HG02870 (cell line): ENCODE results near the gene ABCA6.

Source experiments
- ATAC-seq: cut with Tn5 transposase; IDR thresholded peaks from one replicate; pipeline ENCODE4 v1.9.1; 2021; ENCODE audit warnings: mild to moderate bottlenecking, moderate library complexity; ENCODE audit not compliant: unreplicated experiment

The ABCA6 gene

DNA sequence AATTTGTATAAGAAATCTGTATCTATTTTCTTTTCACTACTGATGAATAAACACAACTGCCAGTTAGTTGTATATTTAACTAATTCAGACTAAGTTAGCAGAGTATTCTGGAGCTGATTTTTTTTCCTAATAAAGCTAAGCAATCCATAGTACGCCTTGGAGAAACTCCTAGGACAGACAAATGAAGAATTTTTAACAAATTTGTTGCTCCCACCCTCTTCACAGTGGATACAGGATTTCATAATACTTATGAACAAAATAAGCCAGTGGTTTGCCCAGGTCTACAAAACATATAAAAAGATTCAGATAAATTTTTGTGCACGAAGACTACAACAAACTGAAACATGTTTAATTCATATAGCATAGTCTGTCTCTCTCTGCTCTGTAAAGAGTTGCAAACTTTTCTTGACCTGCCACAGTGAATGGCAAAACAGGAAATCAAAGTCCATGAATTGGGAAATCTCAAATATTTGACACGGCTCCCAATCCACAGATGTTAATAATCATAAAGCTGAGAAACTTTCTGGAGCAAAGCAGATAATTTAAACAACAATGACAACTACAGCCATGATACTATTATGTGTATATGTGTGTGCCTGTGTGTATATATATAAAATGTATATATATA is 594 bp upstream of the ABCA6 start:
- ATAC-seq, result no peak

DNA sequence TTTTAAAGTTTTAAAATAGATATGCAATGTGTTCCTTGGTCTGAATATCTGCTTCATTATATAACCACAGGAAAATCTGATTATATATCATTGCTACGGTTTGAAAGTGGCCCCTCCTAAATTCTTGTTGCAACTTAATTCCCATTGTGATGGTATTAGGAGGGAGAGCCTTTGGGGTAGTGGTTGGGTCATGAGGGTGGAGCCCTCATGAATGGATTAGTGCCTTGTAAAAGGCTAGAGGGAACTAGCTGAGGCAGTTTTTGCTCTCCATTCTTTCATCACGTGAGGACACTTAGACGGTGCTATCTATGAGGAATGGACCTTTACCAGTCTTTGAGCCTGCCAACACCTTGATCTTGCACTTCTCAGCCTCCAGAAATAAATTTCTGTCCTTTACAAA is 7.6 kb downstream of the ABCA6 start:
- no peak for ATAC-seq

DNA sequence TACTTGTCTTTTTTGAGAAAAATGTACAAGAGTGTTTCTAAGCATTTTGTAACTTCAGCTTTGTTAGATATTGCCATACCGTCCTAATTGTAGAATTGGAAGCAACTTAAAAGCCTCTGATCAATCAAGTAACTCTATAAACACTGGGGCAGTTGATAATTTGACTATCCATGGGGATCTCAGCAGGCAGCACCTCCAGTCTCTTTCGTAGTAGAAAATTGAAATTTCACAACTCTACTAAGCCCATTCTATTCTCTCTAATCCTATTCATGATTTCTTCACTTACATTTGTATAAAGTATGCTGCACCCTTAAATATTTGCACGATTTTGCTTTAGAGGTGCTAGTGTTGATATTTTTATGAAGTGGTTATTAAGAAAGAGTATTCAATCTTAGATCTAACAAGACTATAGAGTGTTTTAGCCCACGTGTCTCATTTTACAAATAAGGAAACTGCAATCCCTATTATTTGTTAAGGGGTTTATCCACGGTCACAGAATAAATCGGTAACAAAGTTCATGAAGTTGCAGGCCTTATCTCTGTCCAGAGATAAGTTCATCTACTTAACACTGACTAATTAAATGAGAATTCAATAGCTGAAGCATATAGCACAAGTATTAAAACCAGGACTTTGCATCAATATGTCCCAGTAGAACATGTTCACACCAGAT is 10.9 kb downstream of the ABCA6 start:
- no peak for ATAC-seq

DNA sequence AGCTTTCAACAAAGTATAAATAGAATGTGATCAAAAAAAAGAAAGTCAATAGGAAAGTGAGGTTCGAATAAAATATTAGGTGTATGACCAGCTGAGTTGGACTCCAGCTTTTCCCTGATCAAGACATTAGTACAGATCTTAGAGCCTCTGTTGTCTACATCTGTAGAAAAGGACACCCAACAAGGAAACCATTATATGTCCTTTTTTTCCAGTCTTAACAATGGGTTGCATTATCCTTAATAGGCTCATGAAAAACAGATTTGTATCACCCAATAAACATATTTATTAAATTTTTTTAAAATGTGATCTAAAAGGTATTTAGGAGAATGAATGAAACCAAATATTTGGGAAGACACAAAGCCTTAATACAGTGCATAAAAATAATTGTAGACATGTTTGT is 18.1 kb downstream of the ABCA6 start:
- no peak for ATAC-seq

DNA sequence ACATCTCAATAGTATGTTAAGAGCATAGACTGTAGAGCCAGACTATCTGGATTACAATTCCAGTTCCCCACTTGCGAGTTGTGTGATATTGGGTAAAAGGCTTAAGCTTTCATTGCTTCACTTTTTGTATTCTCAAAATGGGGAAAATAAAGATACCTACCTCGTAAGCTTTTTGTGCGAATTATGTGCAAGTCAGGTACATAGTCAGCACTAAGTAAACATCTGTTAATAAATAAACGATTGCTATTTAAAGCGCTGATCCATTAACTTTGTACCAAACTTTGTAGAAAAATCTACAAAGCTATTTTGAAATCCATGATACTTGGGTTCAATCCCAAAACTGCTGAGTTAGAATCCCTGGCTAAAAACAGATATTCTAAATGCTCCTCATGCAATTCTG is 19.6 kb downstream of the ABCA6 start:
- no peak for ATAC-seq

DNA sequence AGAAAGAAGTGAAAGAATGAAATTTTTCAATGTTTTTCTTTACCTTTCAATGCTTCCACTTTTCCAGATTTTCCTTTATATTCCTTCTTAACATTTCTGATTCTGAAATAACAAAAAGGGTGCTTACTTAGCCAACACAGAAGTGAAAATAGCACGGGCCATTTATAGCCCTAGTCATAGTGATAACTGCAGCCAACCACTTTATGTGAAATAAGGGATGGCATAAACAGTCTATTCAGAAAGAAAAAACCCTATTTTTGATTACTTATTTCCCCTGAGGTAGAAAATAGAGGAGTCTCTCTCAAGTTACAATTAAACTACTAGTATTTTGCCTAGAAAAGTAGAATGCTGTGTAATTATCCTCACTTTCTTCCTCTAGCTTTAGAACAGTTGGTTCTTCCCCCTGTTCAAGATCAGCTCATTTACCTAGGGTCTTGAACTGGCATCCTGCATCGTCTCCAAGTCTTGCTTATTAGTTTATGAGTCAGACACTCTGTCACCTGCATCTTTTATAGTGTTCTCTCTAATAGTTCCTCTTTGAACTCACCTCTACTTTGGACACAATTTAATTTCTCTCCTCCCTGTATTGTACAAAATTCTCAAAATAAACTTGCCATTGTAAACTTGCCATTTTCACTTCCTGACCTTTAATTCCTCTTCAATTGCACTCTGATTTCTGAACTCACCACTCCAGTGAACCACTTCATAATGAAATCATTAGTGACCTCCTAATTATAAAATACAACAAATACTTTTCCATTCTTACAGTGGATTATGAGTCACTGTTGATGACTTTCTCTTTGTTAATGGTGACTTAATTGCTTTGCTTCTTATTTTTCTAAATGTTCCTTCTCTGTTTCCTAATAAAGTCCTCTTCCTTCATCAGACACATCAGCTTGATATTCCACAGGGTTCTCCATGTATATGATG is 23.6 kb downstream of the ABCA6 start:
- peak; percentile 38 for ATAC-seq

DNA sequence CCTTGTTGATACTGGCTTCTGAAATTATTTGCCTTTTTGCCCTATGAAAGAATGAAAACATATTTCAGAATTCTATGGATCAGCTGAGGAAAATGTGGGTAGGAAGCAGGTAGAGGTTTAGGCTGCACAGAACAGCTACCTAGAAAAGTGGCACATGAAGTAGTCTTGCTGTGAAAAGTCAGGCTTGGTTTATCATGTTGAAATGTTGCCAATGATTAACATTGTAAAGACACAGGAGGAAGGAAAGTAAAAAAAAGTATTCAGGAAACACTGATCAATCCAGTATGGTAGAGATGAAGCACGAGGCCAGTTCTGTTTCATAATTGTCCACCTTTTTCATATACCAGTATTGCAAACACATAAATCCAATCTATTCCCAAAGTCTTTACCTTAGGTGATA is 29.9 kb downstream of the ABCA6 start:
- no peak for ATAC-seq

DNA sequence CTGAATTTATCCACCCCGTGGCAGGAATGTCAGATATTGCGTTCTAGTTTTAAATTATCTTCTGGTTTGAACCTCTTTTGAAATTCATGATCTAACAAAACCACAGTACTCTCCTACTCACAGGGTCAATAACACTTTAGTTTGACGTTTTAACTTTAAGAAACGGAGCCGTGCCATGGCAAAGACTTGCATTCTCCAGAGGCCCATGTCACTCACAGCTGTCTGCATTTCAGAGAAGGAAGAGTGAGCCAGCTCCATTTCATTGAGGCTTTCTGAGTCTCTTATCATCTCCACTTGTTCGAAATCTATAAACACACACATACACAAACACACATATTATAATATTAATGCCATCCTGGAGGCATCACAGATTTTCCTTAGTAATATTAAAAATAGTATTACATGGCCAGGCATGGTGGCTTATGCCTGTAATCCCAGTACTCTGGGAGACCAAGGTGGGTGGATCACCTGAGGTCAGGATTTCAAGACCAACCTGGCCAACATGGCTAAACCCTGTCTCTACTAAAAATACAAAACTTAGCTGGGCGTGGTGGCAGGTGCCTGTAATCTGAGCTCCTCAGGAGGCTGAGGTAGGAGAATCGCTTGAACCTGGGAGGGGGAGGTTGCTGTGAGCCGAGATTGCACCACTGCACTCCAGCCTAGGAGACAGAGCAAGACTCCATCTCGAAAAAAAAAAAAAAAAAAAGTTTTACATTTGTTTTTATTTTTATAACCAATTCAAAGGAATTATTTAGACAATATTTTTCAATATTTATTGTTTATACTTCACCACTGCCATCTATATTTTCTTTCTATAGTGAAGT is 35.6 kb downstream of the ABCA6 start:
- ATAC-seq, result no peak

DNA sequence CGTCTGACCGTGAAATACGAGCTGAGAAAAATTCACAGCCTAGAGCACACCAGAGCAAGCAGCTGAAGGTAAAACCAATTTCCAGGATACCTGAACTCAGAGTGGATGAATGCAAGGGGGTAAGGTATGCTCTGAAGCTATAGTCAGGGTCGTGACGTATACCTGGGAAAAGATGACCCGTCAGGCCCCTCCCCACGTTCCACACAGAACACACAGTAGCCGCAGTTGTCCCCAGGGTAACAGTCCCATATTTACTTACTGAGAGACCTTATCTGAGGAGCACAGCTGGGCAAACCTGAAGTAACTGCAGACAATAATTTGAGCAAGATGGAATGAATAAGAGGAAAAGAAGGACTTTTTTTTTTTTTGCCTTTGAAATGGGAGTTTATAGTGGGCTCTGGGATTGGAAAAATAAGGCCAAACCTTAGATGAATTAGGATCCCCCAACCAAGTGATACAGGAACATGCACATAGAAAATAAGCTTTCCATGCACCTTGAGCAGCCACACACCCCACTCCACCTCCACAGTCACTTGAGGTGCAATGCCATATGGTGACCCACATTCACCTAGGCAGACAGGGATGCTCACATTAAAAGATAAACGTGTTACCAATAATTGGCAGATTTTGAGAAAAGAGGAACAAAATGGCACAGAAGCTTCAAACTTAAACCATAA is 38.0 kb downstream of the ABCA6 start:
- ATAC-seq, result no peak

DNA sequence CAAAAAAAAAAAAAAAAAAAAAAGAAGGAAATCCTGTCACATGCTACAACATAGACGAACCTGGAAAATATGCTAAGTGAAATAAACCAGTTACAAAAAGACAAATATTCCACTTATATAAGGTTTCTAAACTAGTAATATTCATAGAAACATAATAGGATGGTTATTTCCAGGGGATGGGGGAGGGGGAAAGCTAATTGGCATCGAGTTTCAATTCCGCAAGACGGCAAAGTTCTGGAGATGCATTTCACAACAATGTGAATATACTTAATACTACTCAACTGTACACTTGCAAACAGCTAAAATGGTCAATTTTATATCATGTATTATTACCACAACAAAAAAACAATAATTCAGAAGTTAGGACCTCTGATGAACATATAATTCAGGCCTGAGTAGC is 43.1 kb downstream of the ABCA6 start:
- no peak for ATAC-seq

DNA sequence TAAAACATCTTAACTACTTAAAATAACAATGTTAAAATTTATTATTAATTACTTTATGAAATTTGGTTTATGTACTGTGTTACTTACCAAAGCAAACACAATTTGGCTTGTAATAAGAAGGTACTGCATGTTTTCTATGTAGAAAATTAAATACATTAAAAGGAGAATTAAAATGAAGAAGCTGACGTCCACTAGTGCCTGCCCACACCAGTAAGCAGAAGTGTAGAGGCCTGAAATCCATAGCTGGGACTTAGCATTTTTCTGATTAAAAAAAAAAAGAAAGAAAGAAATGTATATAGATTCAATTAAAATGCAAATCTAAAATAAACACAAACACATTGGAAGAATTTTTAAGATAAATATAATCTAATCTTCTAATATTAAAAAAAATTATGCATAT is 45.2 kb downstream of the ABCA6 start:
- ATAC-seq, result no peak

DNA sequence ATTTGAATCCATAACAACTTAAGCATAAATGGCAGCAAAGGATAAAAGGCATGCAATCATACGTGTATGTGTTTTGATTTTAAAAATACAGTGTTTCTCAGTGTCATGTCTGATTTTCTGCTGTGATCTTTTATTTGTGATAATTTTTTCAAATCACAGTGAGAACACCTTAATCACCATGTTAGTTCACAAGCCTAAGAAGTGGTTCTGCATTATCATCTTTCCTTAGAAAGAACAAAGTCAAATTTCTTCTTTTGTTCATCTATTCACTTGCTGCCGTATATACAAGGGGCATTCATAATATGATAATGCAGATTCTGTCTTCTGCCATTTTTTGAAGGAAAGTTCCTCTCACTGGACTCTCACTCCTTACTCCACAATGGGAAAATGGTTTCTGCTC is 47.7 kb downstream of the ABCA6 start:
- ATAC-seq, result no peak

DNA sequence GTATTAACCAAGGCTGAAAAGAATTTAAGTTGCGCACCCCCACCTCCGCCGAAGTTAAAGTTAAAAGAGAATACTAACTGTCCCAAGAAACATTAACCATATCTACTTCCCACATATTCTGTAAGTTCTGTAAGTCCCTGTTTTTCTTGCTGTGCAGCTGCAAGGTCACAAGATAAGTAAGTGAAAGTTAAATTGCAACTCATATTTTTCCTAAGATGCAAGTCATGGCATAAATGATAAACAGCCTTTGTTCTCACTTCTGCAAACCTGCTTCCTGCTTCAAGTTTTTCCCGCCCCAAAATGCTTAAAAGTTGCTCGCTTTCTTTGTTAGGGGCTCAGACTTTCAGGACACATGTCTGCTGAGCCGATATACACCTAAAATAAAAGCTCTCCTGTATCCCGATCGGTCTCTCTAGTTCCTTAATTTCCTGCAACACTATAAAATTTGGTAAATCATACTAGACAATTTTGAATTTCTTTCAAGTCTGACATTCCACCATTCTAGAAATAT is 48.4 kb downstream of the ABCA6 start:
- ATAC-seq, result no peak

DNA sequence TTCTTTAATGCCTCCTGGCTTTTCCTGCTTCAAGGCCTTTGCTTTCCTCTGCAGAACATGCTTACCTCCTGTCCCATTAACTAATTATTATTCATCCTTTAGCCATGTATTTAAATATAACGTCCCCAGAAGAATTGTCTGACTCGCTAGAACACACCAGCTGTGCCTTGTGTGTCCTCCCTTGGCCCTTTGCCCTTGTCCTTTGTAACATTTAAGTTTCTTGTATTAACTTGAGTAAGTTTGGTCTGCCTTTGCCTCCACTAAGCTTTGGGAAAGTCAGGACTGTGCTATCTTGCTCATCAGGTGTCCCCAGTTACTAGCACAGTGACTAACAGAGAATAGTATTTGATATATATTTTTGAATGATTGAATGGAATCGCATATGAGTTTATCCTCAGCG is 51.3 kb downstream of the ABCA6 start:
- ATAC-seq, result no peak

DNA sequence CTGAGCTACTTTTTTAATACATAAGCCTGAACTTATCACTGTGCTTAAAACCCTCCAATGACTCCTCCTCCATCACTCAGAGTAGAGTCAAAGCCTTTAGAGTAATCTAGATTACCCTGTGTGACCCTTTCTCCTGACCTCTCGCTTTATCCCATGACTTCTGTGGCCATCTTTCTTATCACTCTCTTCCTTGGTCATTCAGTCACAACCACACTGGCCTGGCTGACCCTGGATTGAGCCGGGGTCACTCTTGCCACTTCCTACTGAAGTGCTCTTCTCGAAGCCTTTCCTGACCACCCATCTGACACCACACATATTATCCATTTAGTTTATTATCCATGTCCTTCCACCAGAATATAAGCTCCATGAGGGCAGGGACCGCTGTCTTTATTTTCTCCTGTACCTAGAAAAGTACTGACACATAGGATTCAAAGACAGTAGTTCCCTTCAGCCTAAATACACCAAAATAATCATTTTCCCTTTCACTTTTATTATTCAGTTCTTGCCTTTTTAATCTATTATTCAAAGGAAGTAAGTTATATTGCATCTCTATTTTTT is 53.0 kb downstream of the ABCA6 start:
- no peak for ATAC-seq

DNA sequence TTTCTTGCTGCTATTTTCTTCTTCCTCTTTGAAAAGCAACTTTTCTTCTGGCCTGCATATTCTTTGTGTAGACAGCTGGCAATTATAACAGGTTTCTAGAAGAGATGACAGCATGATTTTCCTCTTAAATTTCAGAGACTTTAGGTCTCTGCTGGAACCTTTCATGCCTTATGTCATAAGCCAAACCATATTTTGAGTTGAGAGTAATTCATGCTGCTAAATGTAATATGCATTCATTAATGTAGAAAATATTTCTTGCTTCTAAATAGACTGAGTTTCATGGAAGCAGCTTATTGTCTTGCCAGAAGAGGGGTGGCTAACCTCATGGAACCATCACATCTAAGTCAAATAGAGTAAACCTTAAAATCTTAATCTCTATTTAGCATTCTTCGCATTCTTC is 55.1 kb downstream of the ABCA6 start:
- ATAC-seq, result no peak

DNA sequence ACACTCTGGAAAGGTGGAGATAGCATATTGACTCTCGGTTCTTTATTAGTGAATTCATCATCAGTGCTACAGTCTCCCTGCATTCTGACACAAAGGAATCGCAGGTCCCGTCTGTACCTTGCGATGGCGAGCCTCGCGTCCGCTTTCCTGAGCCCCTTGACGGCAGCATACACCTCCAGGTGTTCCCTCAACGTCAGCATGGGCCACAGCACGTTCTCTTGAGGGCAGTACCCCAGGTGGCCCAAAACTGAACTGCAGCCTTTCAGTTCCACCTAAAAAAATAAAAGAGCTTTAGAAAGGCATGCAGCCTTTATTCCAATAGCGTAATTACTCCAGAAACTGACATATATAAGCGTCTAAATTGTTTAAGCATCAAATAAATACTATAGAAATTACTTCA is 56.8 kb downstream of the ABCA6 start:
- ATAC-seq, result no peak

DNA sequence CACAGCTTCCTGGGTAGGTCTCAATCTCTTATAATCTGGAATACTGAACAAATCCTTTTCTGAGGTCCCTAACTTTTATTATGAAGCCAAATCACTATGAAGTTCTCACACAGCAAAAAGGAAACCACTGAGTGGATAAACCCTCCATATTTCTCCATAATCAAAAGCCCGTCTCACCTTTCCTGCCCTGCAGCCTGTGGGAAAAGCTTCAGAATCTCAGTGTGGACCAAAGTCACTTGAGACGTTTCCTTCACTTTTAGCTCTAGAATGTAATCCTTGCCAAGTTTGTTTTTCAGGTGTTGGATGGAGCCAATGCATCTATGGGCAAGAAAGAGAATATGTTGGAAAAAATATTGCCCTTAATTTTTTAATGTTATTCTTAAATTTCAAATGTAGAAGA is 59.0 kb downstream of the ABCA6 start:
- ATAC-seq, result no peak

DNA sequence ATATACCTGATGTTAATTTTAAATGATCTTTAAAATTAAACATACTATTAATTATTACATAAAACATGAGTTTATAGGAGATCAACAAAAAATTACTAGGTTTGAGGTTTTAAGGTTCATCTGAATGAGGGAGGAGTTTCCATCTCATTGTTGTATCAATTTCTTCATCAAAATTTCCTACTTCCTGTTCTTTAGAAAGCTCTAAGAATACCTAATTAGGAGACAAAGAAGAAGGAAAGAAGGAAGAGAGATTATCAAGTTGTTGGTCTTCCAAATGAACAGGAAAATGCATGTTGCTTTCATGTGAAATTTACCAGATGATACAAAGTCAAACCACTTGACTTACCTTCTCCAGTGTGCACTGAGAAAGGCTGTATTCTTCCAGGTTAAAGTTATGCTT is 62.8 kb downstream of the ABCA6 start:
- no peak for ATAC-seq

DNA sequence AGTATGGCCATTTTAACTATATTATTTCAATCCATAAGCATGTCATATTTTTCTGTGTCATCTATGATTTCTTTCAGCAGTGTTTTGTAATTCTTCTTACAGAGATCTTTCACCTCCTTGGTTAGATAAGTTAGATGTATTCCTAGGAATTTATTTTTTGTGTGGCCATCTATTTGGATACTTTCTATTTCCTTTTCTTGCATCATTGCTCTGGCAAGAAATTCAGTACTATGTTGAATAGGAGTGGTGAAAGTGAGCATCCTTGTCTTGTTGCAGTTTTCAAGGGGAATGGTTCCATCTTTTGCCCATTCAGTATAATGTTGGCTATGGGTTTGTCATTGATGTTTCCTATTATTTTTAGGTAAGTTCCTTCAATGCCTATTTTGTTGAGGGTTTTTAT is 65.9 kb downstream of the ABCA6 start:
- no peak for ATAC-seq
